GM21717 (cell line): Measurements from ENCODE around the gene SPEF1.
"Not testable (repeated sequence)": the region's sequence is repeated elsewhere in the genome, so short reads cannot be mapped to it uniquely, and the experiment has no call there.

ENCODE experiments used
- ATAC-seq: cut with Tn5 transposase; IDR thresholded peaks from one replicate; pipeline ENCODE4 v1.9.1; 2021; ENCODE audit warnings: mild to moderate bottlenecking, moderate library complexity; ENCODE audit not compliant: unreplicated experiment

SPEF1 gene

GRCh38 chr20:3811467-3812258 lies 30.4 kb upstream of the SPEF1 start:
- no peak for ATAC-seq

- ATAC-seq: no peak
These were observed 27.3 kb upstream of the SPEF1 start for GRCh38 chr20:3808544-3808943.

- ATAC-seq: no peak
These were observed 23.5 kb upstream of the SPEF1 start for GRCh38 chr20:3804781-3805180.

- no peak for ATAC-seq
These were observed 23.1 kb upstream of the SPEF1 start for GRCh38 chr20:3804254-3804751.

GRCh38 chr20:3803854-3804253 lies 22.6 kb upstream of the SPEF1 start:
- no peak for ATAC-seq

DNA sequence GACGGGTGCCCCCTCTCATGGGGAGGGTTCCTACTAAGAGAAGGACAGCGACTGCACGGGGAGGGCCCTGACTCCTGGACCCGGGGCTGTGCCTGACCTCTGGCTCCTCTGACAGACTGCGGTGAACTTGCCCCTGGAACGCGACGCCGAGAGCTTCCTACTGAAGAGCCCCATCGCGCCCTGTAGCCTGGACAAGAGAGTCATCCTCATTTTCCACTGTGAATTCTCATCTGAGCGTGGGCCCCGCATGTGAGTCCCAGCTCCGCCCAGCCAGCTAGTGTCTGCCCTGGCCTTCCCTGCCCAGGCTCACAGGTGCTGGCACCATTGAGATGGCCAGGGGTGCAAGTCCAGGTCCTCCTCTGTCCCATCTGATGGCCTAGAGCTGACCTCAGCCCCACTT lies 22.0 kb upstream of the SPEF1 start:
- ATAC-seq: no peak

DNA sequence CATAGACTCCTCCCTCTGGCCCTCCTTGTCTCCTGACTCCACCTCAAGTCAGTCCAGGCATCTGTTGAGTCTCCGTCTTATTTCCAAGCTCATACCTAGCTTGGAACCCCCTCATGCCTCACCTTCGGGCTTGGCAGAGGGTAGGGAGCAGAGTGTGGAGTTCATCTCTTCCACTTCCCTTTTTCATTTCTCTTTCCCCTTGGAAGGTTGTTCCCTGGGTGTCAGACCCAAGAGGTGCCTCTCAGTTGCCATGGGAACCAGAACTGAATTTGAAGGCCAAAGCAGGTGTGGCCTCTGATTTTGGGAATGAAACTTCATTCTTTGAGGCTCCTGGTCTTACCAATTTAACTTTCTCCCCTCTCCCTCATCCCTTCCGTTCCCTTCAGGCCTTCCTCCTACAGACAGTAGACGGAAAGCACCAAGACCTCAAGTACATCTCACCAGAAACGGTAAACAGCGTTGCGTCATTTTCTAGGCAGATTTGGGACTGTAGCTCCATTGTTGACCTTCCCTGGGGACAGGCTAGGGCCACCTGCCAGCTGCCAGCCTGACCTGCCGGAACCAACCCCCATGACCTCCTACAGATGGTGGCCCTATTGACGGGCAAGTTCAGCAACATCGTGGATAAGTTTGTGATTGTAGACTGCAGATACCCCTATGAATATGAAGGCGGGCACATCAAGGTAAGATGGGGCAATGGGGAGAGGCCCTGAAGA lies 21.4 kb upstream of the SPEF1 start:
- ATAC-seq: no peak

GRCh38 chr20:3801846-3802245 lies 20.6 kb upstream of the SPEF1 start:
- ATAC-seq: no peak

GRCh38 chr20:3801299-3801698 lies 20.1 kb upstream of the SPEF1 start:
- no peak for ATAC-seq

DNA sequence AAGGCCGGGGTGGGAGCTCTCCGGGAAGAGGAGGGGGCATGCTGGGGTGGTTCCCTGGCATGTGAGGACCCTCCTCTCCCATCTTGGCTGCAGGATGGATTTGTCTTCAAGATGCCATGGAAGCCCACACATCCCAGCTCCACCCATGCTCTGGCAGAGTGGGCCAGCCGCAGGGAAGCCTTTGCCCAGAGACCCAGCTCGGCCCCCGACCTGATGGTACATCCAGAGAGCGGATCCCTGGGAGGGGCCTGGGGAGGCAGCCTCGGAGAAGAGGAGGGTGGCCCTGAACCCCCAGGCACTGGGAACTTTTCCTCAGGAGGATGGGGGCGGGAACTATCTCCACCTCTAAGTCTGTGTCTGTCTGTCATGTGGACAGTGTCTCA lies 19.6 kb upstream of the SPEF1 start:
- ATAC-seq: no peak

- no peak for ATAC-seq
These were observed 19.1 kb upstream of the SPEF1 start for GRCh38 chr20:3800256-3800877.

DNA sequence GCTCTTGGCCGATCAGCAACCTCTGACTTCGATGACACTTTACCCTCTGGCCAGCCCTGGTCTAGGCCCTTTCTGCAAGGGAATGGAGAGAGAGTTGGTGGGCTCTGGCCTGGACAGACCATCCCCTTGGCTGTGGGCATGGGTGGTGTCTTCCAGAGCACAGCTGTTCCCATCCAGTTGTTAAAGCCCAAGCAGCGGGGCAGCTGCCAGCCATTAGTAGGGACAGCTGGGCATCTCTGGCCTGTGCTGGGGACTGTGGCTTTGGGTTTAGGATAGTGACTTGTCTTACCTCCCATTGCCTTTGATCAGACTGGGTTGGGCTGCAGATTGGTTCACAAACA lies 17.6 kb upstream of the SPEF1 start:
- no peak for ATAC-seq

DNA sequence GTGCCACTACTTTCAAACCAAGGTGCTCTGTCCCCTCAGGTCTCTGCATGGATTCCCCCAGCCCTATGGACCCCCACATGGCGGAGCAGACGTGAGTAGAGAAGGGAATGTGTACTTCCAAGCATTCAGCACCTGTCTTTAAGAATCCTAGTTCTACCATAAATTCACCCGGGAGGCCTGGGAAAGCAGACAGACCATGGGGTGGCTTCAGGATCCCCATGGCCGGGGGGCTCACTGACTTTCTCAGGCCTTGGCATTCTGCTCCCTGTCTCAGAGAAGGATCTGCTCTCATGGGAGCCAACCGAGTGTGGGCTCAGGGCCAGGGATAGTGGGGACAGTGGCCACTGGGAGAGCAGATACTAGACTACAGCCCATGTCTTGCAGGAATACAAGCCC lies 17.1 kb upstream of the SPEF1 start:
- no peak for ATAC-seq

GRCh38 chr20:3797592-3798372 lies 16.5 kb upstream of the SPEF1 start:
- no peak for ATAC-seq

GRCh38 chr20:3797226-3797545 lies 15.9 kb upstream of the SPEF1 start:
- ATAC-seq: no peak

DNA sequence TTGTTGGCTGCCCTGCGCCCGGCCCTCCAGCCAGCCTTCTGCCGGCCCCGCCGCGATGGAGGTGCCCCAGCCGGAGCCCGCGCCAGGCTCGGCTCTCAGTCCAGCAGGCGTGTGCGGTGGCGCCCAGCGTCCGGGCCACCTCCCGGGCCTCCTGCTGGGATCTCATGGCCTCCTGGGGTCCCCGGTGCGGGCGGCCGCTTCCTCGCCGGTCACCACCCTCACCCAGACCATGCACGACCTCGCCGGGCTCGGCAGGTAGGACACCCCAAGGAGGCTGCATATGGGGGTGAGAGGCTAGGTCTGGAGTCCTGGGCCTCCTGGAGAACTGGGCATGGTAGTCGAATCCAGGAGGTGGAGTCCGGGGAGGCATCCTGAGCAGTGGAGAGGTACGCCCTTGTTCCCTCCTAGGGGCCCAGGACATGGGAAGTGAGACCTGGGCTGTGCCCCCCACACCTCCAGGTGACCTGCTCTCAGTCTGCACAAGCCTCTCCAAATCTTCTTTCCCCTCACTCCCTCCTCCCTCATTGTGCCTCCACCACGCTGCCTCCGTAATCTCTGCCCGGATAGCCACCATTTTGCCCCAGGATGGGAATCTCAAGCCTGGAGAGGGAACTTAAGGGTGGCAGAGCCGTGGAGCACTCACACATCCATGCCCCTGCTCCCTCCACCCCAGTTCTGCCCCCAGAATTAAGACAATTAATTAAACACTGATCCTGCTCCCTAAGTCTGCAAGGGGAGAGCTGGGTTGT lies 15.4 kb upstream of the SPEF1 start:
- ATAC-seq: peak; percentile 13

- peak; percentile 68 for ATAC-seq
These were observed 14.5 kb upstream of the SPEF1 start, which contains the start of gene CDC25B for GRCh38 chr20:3795511-3796468. CDC25B (plus strand) TSS chr20:3796310; CDS start chr20:3796532, 222 bp downstream.

DNA sequence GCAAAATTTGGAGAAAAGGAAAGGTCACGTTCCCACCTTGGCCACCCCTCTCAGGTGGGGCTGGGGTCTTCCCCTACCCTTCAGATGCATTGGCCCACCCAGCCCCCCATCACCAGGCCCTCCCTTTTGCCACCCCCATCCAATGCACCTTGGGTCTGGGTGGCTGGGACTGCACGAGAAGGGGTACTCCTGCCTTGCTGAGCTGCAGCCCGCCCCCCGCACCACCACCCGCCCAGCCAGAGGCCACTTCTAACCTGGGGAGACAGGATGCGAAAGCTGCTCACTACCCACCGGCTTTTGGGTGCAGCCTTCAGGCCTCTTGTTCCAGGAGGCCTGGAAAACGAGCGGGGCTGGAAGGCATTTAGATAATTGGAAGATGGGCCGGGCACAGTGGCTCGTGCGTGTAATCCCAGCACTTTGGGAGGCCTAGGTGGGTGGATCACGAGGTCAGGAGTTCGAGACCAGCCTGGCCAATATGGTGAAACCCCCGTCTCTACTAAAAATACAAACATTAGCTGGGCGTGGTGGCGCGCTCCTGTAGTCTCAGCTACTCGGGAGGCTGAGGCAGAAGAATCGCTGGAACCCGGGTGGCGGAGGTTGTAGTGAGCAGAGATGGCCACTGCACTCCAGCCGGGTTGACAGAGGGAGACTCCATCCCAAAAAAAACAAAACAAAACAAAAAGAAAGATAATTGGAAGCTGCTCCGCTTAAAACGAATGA lies 13.6 kb upstream of the SPEF1 start:
- no peak for ATAC-seq

DNA sequence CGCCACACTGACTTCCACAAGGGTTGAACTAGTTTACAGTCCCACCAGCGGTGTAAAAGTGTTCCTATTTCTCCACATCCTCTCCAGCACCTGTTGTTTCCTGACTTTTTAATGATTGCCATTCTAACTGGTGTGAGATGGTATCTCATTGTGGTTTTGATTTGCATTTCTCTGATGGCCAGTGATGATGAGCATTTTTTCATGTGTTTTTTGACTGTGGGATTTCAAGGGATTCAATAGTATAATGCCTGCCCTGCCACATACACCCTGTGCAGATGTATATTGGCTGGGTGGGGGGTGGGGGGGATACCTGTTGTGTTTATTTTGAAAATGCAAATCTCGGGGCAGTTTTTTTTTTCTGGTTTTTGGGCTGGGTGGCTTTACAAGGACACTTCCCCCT lies 12.9 kb upstream of the SPEF1 start:
- ATAC-seq: not testable (repeated sequence)
